Measurements from ENCODE around the gene PDE6A.
"Not testable (repeated sequence)": the region's sequence is repeated elsewhere in the genome, so short reads cannot be mapped to it uniquely, and the experiment has no call there.

PDE6A gene

DNA sequence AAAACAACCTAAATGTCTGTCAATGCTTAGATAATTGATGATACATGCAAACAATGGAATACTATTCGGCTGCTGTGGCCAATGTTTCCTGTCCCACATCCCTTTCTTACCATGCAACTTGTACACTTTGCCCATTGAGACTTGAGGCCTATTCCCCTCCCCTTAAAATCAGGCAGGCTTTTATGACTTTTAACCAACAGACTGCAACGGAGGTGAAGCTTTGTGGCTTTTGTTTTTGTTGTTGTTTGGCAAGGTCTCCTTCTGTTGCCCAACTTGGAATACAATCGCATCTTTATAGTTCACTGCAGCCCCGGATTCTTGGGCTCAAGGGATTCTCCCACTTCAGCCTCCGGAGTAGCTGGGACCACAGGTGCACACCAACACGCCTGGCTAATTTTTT, 10.2 kb upstream of the PDE6A start:
- DNase-seq (ENCODE audit: low read depth) = no peak
- TF ChIP-seq, protein P1, sequence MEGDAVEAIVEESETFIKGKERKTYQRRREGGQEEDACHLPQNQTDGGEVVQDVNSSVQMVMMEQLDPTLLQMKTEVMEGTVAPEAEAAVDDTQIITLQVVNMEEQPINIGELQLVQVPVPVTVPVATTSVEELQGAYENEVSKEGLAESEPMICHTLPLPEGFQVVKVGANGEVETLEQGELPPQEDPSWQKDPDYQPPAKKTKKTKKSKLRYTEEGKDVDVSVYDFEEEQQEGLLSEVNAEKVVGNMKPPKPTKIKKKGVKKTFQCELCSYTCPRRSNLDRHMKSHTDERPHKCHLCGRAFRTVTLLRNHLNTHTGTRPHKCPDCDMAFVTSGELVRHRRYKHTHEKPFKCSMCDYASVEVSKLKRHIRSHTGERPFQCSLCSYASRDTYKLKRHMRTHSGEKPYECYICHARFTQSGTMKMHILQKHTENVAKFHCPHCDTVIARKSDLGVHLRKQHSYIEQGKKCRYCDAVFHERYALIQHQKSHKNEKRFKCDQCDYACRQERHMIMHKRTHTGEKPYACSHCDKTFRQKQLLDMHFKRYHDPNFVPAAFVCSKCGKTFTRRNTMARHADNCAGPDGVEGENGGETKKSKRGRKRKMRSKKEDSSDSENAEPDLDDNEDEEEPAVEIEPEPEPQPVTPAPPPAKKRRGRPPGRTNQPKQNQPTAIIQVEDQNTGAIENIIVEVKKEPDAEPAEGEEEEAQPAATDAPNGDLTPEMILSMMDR (IDR thresholded peaks at IDR 0.05; ENCODE audit: insufficient read depth, low read depth, low read length, missing control alignments) = no peak
- H3K4me3 ChIP-seq (ENCODE audit: low read depth, low read length) = no peak overlapping the region

DNA sequence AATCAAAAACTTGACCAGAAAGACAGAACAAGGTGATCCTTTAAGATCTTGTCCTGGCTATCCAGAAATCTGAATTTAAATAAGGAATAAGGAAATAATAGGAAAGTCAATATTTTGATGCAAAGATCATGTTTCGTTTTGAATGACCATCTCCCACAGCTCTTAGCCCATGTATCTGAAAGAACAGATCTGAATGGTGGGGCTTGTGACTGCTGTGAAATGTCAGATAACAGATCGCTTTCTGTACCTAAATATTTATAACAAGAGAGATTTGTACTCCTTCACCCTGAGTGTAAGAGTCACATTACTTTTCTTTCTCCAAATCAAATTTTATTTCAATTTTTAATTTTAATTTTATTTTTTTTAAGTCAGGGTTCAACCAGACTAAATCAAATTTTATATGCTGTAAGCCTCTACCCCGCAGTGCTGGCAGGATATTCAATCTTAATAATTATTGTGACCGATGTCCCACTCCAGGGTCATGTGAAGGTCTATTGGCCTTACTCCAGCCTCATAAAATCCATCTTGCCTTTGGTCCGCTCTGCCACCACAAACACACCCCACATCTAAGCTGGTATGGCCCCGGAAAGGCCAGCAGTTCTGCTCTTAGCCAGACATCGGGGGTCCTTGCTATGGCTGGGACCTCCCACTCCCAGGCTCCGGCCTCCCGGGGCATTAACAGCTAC, 9.0 kb upstream of the PDE6A start:
- TF ChIP-seq, protein P1 (IDR thresholded peaks at IDR 0.05; ENCODE audit: insufficient read depth, low read depth, low read length, missing control alignments) = no peak
- no peak overlapping the region for H3K4me3 ChIP-seq (ENCODE audit: low read depth, low read length)
- no peak for DNase-seq (ENCODE audit: low read depth)

- H3K4me3 ChIP-seq (ENCODE audit: low read depth, low read length) = no peak overlapping the region
- TF ChIP-seq, protein P1 (IDR thresholded peaks at IDR 0.05; ENCODE audit: insufficient read depth, low read depth, low read length, missing control alignments) = peak; percentile 12
- DNase-seq (ENCODE audit: low read depth) = peak; percentile 21
Observed at GRCh38 chr5:149951138-149951749, 6.7 kb upstream of the PDE6A start.

GRCh38 chr5:149948993-149949392, 4.4 kb upstream of the PDE6A start:
- H3K4me3 ChIP-seq (ENCODE audit: low read depth, low read length) = no peak overlapping the region
- TF ChIP-seq, protein P1 (IDR thresholded peaks at IDR 0.05; ENCODE audit: insufficient read depth, low read depth, low read length, missing control alignments) = no peak
- no peak for DNase-seq (ENCODE audit: low read depth)

DNA sequence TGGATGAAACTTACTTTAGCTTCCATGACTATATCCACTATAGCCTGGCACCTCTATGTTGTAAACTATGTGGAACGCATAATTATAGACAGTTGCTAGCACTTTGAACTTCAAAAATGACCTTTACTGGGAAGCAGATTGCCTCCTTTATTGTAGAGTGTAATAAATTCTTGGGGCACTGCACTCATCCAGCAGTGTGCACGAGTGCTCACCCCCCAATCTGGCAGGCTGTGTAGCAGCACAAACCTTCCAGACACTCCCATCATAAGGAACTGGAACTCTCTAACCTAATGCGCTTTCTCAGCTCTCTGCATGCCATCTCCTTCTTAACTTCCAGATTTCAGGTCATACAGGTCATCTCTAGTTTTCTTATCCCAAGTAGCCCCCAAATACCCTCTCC, 1.5 kb upstream of the PDE6A start:
- no peak overlapping the region for H3K4me3 ChIP-seq (ENCODE audit: low read depth, low read length)
- TF ChIP-seq, protein P1 (IDR thresholded peaks at IDR 0.05; ENCODE audit: insufficient read depth, low read depth, low read length, missing control alignments) = no peak
- DNase-seq (ENCODE audit: low read depth) = no peak

DNA sequence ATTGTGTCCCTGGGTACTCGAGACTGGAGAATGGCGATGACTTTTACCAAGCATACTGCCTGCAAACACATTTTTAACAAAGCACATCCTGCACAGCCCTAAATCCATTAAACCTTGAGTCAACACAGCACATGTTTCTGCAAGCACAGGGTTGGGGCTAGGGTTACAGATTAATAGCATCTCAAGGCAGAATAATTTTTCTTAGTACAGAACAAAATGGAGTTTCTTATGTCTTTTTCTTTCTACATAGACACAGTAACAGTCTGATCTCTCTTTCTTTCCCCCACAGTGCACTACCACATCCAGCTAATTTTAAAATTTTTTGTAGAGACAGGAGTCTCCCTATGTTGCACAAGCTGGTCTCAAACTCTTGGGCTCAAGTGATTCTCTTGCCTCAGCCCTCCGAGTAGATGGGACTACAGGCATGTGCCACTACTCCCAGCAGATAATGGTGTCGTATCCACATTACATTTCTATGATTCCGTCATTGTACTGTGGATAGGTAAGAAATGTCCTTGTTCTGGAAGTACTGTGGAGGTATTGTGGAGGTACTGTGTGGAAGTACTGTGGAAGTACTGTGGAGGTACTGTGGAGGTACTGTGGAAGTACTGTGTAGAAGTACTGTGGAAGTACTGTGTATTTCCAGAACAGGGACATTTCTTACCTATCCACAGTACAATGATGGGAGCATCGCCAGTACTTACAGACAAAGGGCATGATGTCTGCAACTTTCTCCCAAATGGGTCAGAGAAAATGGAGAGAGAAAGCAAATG, 1.2 kb downstream of the PDE6A start:
- H3K4me3 ChIP-seq (ENCODE audit: low read depth, low read length); DNase-seq (ENCODE audit: low read depth): not testable (repeated sequence)

- not testable (repeated sequence) for DNase-seq (ENCODE audit: low read depth); H3K4me3 ChIP-seq (ENCODE audit: low read depth, low read length)
Observed at GRCh38 chr5:149942741-149943169, 1.8 kb downstream of the PDE6A start.
